Effector CD4-positive, alpha-beta T cell (primary cell): ENCODE results near the gene GRIA1.
"Not testable (repeated sequence)": the region's sequence is repeated elsewhere in the genome, so short reads cannot be mapped to it uniquely, and the experiment has no call there.

Experiments
- DNase-seq: peaks from one replicate; pipeline ENCODE4 v3.0.0-alpha.2; 2020

The GRIA1 gene

DNA sequence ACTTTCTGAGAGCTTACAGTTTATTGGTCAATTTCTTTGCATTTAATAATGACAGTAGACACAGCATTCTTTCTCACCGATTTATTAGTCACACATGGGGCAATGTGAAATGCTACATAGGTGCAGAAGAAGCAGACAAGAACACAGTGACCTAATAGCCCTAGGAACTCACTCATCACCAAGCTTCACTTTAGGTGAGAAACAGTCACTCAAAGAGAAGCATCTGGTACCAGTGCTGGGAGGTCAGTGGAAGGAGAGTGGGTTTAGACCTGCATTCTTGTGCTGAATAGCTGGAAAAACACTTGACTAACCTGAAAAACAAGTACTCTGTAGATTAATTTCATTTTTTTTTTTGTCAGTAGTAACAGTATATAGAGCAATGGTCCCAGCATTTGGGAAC is 179.6 kb downstream of the GRIA1 start:
- DNase-seq: no peak

DNA sequence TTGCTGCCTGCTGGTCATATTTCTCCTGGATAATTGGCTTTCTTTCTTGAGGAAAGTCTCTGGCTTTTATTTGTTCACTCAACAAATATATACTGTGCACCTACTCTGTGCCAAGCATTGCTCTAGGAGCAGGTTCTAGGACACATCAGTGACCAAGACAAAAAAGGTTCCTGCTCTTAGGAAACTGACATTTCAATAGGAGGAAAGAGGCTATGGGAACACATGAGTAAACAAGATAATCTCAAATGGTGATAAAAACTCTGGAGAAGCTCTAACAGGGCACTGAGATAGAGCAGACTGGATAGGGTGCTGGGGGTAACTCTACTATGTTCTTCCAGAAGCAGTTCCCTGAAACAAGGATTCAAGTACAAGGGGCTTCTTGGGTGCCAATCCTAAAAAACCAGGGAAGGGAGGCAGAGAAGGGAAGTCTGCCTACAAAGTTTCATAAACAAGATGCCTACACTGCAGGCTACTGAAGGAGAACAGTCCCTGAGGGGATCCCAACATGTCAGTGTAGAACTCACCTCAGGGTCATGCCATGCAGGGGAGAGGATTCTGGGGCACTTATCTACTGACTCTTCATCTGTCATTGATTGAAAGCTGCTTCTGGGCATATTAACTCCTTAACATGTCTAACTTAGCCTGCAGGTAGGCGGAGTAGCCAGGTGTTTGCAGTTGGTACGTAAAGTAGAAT is 181.3 kb downstream of the GRIA1 start:
- no peak for DNase-seq

GRCh38 chr5:153672347-153673090 is 182.0 kb downstream of the GRIA1 start:
- DNase-seq: no peak

GRCh38 chr5:153674356-153674755 is 183.9 kb downstream of the GRIA1 start:
- DNase-seq: no peak

DNA sequence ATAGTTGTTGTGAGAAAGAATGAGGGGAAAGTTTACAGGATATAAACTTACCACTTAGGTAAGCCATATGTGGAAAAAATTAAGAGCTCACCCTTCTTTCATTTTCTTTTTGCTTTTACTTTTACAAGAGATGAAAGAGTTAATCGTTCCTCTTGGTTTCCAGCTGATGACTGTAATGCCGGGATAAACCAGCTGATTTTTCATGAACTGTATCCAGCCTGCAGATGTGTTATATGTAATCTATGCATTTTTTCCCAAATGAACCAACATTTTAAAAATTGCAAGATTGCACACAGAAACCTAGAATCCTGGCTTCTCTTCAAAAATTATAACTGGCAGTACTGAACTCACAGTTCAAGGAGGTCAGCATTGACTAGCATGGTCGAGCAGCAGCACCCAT is 185.9 kb downstream of the GRIA1 start:
- DNase-seq: no peak

GRCh38 chr5:153676821-153677220 is 186.4 kb downstream of the GRIA1 start:
- DNase-seq: no peak

GRCh38 chr5:153678617-153679329 is 188.3 kb downstream of the GRIA1 start:
- no peak for DNase-seq

DNA sequence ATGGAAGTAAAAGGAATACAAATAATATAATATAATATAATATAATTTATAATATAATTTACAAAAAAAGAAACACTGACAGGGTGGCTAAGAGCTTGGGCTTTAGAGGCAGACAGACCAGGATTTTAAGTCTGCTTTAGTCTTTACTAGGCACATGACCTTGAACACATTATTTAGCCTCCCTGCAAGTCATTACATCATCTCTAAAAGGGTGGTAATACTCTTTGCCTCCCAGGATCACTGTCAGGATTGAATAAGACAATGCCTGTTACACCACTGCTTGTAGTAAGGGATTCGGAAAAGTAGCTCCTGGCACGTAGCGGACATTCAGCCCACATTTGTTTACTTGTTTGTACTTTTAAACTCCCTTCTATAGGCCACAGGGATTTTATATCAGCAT is 199.8 kb downstream of the GRIA1 start:
- DNase-seq: no peak

GRCh38 chr5:153696256-153696655 is 205.8 kb downstream of the GRIA1 start:
- DNase-seq: no peak

DNA sequence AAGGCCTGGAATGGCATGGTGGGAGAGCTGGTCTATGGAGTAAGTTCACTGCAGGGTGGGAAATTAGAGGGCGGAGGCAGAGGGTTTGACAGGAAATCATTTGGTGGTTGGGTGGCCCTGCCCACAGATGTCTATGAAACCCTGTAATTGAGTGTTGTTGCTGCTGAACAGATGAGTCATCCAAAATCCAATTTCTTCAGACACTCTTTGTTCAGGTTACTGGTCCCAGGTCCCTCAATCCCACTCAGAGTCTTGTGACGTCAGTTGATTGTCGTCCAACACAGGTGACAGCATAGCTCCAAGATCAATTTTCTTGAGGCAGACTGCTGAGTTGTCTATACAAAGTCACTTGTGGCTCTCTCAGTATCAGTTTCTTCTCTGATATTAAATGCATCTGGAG is 208.6 kb downstream of the GRIA1 start:
- no peak for DNase-seq

GRCh38 chr5:153700940-153701339 is 210.5 kb downstream of the GRIA1 start:
- DNase-seq: no peak

DNA sequence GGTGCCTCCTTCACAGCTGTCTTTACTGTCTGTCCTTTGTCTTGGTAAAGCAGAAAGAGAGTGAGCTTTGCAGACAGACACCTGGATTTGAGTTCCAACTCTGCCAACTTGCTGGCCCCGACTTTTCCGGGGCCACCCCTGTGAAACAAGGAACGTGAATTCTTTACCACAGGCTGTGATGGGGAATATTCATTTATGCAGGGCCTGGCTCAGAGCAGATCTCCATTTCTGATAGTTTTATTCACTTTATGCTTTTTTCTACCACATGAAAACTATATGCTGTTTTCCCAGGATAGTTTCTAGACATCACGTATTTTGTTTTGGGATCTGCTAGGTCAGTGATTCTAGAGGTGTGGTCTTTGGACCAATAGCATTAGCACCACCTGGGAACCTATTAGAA is 211.8 kb downstream of the GRIA1 start:
- DNase-seq: no peak

DNA sequence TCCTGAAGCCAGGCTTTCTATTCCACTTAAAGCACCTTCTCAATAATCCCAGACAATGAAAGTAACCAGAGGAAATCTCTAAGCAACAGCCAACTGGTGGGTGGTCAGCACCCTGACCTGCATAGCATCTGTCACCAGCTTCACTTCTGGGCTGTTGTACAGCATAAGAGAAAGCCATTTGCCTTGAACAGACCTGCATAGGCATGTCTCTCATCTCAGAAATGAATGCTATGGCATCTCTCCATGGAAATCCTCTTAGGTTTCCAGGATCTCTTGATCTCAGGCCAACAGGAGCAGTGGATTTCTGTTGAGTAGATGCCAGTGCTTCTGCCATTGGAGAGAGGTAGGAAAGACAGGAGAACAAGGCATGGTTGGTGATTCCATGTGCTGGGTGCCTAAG is 213.6 kb downstream of the GRIA1 start:
- no peak for DNase-seq

DNA sequence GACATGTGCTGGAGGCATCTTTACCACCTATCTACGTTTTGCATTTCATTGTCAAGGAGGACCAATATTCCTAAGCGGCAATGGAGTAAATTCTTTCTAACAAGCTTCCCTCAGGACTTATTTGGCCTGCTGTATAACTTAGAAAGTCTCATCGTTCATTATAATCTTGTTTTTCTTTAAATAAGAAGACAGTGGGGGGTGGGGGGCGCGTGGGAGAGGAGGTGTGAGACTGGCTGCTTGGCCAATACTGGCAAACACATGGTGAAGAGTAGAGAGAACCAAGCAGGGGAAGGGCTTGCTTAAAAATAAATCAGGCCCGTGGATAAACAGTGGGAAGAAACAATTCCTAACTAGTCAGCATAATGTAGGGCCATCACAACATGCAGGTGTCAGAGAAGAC is 217.2 kb downstream of the GRIA1 start:
- DNase-seq: no peak

- no peak for DNase-seq
Measured at GRCh38 chr5:153711755-153712154, 221.3 kb downstream of the GRIA1 start.

DNA sequence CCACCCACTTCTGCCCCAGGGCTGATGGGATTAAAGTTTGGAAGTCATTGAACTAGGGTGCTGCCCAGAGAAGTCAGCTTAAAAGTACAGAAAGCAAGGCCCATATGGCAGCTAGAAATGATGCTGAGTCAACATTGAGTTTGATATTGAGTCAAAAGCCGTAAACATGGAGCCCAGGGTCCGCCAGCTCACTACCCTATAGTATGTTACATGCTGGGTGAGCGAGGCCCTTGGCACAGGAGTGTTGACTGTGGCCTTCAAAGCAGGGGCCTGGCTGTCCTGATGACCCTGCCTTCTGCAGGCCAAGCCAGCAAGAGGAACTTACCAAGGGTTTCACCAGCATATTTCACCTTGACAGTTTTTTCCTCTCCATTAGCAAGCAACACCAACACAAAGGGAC is 222.5 kb downstream of the GRIA1 start:
- DNase-seq: no peak

DNA sequence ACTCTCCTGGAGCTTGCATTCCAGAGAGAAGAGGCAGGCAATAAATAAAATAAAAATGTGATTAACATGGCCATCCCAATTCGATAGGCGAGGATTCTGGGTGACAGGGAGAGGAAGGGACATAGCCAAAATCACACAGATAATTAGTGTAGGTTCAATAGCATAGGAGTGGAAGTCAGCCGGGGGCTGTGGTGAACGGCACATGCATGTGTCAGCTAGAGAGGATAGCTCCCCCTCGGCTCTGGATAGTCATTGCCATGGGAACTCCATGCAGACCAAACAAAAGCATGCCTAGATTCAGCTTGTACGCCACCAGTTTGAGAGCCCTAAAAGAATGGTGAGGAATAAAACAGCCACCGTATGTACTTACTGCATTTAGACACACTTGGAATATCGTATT is 223.5 kb downstream of the GRIA1 start:
- no peak for DNase-seq

DNA sequence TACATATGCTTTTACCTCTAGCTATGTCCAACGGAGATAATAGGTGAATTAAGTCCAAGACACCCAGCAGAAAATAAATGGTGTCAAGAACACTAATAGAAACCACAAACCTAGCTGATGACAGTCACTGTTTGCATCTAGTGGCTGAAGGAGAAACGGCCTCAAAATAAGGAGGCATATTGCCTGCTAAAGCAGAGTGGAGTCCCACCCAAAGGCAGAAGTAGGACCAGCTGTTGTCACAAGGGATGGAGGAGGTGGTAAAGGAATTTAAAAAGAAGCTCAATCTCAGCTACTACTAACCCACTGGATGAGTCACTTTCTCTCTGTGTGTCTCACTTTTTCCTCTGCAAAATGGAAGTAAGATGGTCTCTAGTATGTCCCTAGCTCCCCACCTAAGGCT is 224.3 kb downstream of the GRIA1 start:
- no peak for DNase-seq

- no peak for DNase-seq
Measured at GRCh38 chr5:153717287-153717686, 226.8 kb downstream of the GRIA1 start.

GRCh38 chr5:153718713-153719112 is 228.2 kb downstream of the GRIA1 start:
- no peak for DNase-seq

DNA sequence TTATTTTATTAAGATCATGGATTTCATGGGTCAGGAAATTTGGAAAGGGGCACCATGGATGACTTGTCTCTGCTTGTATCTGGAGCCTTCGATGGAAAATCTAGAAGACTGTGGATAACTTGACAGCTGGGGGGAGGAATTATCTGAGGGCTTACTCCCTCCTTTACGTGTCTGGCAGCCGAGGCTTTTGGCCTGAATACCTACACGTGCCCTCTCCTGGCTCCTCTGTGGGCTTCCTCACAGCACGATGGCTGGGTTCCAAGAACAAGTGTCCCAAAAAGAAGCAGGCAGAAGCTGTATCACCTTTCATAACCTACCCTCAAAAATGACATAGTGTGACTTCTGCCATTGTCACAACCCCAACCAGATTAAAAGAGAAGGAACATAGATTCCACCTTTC is 228.9 kb downstream of the GRIA1 start:
- DNase-seq: no peak

DNA sequence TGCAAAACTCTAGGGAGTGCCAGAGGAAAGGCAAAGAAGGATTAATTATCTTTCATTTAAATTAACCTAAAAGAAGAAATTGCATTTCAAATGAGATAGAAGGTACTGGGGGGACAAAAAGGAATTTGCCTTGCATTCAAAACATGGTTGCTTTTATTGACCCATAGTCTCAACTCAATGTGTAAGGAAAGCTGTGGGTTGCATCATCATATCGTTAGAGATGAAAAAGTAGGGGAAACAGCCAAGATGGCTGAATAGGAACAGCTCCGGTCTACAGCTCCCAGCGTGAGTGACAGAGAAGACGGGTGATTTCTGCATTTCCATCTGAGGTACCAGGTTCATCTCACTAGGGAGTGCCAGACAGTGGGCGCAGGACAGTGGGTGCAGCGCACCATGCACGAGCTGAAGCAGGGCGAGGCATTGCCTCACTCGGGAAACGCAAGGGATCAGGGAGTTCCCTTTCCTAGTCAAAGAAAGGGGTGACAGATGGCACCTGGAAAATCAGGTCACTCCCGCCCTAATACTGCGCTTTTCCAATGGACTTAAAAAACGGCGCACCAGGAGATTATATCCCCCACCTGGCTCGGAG is 232.6 kb downstream of the GRIA1 start:
- not testable (repeated sequence) for DNase-seq

DNA sequence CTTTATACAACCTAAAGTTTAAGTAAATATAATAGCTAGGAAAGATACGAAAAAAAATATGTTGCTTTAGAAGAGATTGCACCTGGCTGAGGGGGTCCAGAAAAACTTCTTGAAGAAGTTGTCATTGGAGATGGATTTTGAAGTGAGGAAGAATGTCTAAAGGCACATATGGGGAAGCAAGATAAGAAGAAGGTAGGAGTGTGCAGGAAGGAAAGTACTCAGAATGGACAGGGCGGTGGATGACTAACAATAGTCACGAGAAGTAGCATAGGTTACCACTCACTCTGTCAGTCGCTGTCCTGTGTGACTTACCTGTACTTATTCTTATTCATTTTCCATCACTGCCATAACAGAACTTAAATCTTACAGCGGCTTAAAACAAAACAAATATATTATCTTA is 251.6 kb downstream of the GRIA1 start:
- no peak for DNase-seq

DNA sequence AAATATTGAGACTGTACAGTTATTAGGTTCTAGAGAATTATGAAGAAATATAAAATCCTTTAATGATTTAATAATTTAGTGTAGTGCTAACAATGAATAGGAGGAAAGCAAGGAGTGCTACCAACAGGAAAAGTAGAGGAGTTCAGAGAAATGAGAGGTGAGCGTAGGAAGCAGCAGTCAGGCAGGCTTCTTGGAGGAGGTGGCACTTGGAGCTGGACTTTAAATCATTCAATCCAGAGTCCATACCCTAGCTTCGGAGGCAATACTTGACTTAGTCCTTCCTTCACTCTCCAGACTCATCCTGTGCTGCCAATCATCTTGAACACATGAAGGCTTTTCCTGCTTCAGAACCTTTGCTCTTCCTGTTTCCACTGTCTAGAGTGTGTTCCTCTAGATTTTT is 254.3 kb downstream of the GRIA1 start:
- no peak for DNase-seq
